ENCODE measurements around the gene RABGGTA.

Gene RABGGTA

GRCh38 chr14:24271134-24271833 lies at the start of gene RABGGTA:
RABGGTA (minus strand) TSS chr14:24271597; CDS start chr14:24271115, 482 bp downstream.
- peak; percentile 63 to 72 (median 65) for DNase-seq (ENCODE audit: low read depth in 2 of 3, low spot score in 2 of 3)

- no peak for DNase-seq (ENCODE audit: low read depth in 2 of 3, low spot score in 2 of 3)
These were observed 45.9 kb upstream of the RABGGTA start for GRCh38 chr14:24317141-24317928.

GRCh38 chr14:24316597-24316950 lies 45.2 kb upstream of the RABGGTA start:
- no peak for DNase-seq (ENCODE audit: low read depth in 2 of 3, low spot score in 2 of 3)

GRCh38 chr14:24315807-24316596 lies 44.6 kb upstream of the RABGGTA start:
- no peak for DNase-seq (ENCODE audit: low read depth in 2 of 3, low spot score in 2 of 3)

GRCh38 chr14:24315243-24315806 lies 43.9 kb upstream of the RABGGTA start:
- no peak for DNase-seq (ENCODE audit: low read depth in 2 of 3, low spot score in 2 of 3)

GRCh38 chr14:24314377-24315193 lies 43.2 kb upstream of the RABGGTA start:
- DNase-seq (ENCODE audit: low read depth in 2 of 3, low spot score in 2 of 3), result no peak

- no peak for DNase-seq (ENCODE audit: low read depth in 2 of 3, low spot score in 2 of 3)
These were observed 42.5 kb upstream of the RABGGTA start for GRCh38 chr14:24313913-24314312.

GRCh38 chr14:24312736-24313507 lies 41.5 kb upstream of the RABGGTA start:
- DNase-seq (ENCODE audit: low read depth in 2 of 3, low spot score in 2 of 3), result no peak

- no peak for DNase-seq (ENCODE audit: low read depth in 2 of 3, low spot score in 2 of 3)
These were observed 40.6 kb upstream of the RABGGTA start for GRCh38 chr14:24311837-24312615.

GRCh38 chr14:24310646-24311604 lies 39.5 kb upstream of the RABGGTA start, which contains the start of gene LTB4R:
LTB4R (plus strand) TSS chr14:24311502; CDS start chr14:24315652, 4,150 bp downstream.
- DNase-seq (ENCODE audit: low read depth in 2 of 3, low spot score in 2 of 3), result peak in 1 of 3 experiments; percentile 44

- no peak for DNase-seq (ENCODE audit: low read depth in 2 of 3, low spot score in 2 of 3)
These were observed 38.9 kb upstream of the RABGGTA start for GRCh38 chr14:24310265-24310645.

GRCh38 chr14:24309538-24310264 lies 38.3 kb upstream of the RABGGTA start, which contains the start of gene LTB4R2:
LTB4R2 (plus strand) TSS chr14:24310140; CDS start chr14:24310665, 525 bp downstream.
- no peak for DNase-seq (ENCODE audit: low read depth in 2 of 3, low spot score in 2 of 3)

GRCh38 chr14:24308342-24309124 lies 37.1 kb upstream of the RABGGTA start:
- DNase-seq (ENCODE audit: low read depth in 2 of 3, low spot score in 2 of 3), result no peak

- no peak for DNase-seq (ENCODE audit: low read depth in 2 of 3, low spot score in 2 of 3)
These were observed 36.4 kb upstream of the RABGGTA start, which contains the start of gene CIDEB for GRCh38 chr14:24307575-24308341. CIDEB (minus strand) TSS chr14:24307977; CDS start chr14:24307858, 119 bp downstream.

- no peak for DNase-seq (ENCODE audit: low read depth in 2 of 3, low spot score in 2 of 3)
These were observed 35.8 kb upstream of the RABGGTA start for GRCh38 chr14:24307156-24307574.

Data from activated CD8-positive, alpha-beta memory T cell treated with anti-CD3 and anti-CD28 coated beads for 48 hours (primary cell).